Stomach (tissue), 4 donors: Measurements from ENCODE around the gene RHOH.

Source experiments
- EP300 ChIP-seq: sonication (generic); formaldehyde crosslinking; IDR thresholded peaks from one replicate; pipeline ENCODE4 v1.6.1; 2017; ENCODE audit warnings: antibody characterized with exemption
- POLR2A ChIP-seq, 4 donors: fragments of 450-650 bp; IDR thresholded peaks; one replicate each; pipeline ENCODE4 v1.6.1; 2016; ENCODE audit warnings: antibody characterized with exemption in 4 of 4, control low read depth in 2 of 4, mild to moderate bottlenecking in 1 of 4, moderate library complexity in 1 of 4
- POLR2AphosphoS5 ChIP-seq, 3 donors: sonication (generic); formaldehyde crosslinking; IDR thresholded peaks; one replicate each; pipeline ENCODE4 v1.6.1; 2016; ENCODE audit warnings: antibody characterized with exemption in 3 of 3
- TF ChIP-seq, protein P1 (sequence below), 7 experiments: fragments of 450-650 bp in 4 of 7; fragments of 200-600 bp in 3 of 7; sonication (generic) in 3 of 7; IDR thresholded peaks; one replicate each; pipeline ENCODE4 v1.5.1; 2016 to 2019; ENCODE audit warnings: antibody characterized with exemption in 7 of 7, control low read depth in 2 of 7, mild to moderate bottlenecking in 1 of 7

DNA sequence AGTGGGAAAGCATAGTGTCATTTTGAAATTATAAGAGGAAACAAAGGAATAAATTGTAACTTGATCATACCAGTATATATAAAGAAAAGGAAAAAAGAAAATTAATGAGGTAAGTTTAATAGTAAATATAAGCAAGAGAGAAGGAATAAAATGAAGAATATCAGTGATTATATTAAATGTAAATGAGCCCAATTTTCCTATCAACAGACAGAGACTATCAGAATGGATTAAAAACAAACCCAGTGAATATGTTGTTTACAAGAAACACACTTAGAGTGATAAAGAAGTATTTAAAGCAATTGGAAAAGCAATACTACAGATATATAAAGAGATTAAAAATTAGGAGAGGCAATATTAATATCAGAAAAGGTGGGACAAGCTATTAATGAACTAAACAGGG is 28.8 kb upstream of the RHOH start:
- TF ChIP-seq, protein P1, sequence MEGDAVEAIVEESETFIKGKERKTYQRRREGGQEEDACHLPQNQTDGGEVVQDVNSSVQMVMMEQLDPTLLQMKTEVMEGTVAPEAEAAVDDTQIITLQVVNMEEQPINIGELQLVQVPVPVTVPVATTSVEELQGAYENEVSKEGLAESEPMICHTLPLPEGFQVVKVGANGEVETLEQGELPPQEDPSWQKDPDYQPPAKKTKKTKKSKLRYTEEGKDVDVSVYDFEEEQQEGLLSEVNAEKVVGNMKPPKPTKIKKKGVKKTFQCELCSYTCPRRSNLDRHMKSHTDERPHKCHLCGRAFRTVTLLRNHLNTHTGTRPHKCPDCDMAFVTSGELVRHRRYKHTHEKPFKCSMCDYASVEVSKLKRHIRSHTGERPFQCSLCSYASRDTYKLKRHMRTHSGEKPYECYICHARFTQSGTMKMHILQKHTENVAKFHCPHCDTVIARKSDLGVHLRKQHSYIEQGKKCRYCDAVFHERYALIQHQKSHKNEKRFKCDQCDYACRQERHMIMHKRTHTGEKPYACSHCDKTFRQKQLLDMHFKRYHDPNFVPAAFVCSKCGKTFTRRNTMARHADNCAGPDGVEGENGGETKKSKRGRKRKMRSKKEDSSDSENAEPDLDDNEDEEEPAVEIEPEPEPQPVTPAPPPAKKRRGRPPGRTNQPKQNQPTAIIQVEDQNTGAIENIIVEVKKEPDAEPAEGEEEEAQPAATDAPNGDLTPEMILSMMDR (IDR thresholded peaks at IDR 0.05) = no peak
- TF ChIP-seq POLR2A (IDR thresholded peaks at IDR 0.05) (no peak), EP300 (no peak), POLR2AphosphoS5 (IDR thresholded peaks at IDR 0.05) (no peak)
